ENCODE measurements around the gene TLR10. TPM values are rescaled to one million over a fixed set of nuclear protein-coding genes. Genes with fewer than 3 reads are reported as not detected.

The TLR10 gene
- total and polyA plus RNA-seq, 11 donors, result 0.18 to 0.24 TPM; not detected in 9

DNA sequence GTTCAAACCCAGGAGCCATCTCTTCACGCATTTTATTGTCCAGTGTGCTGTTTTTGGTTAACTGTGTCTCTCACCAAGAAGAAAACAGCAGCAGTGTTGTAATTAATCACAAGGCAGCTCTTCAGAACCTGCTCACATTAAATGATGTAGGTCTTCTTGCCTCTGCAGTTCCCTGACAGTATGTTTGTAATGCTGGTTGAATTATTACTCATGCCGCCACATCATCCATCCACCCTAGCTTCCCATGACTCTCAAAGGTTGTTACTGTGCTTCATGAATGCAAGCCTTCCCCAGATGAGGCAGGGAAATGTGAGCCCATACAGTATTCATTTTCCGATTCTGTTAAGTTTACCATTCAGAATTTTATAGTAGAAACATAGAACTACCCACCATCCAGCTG lies 17.4 kb downstream of the TLR10 start:
- H3K4me1 ChIP-seq, result peaks cover 0 to 39% (median 0%) of the 10 kb centered on the region in 12 donors
- DNase-seq, result no peak
- H3K36me3 ChIP-seq, result no peaks in the 10 kb centered on the region
- ATAC-seq, result no peak
- intact Hi-C loops (cut with DNase I), result loop anchor here in 1 of 10 donors (10.0 kb wide), 2 partner anchors 79 to 369 kb away; no protein-coding TSS in a partner anchor
- H3K4me3 ChIP-seq, result no peak overlapping the region
- H3K27me3 ChIP-seq, result no peaks in the 10 kb centered on the region
- TF ChIP-seq, protein P1, sequence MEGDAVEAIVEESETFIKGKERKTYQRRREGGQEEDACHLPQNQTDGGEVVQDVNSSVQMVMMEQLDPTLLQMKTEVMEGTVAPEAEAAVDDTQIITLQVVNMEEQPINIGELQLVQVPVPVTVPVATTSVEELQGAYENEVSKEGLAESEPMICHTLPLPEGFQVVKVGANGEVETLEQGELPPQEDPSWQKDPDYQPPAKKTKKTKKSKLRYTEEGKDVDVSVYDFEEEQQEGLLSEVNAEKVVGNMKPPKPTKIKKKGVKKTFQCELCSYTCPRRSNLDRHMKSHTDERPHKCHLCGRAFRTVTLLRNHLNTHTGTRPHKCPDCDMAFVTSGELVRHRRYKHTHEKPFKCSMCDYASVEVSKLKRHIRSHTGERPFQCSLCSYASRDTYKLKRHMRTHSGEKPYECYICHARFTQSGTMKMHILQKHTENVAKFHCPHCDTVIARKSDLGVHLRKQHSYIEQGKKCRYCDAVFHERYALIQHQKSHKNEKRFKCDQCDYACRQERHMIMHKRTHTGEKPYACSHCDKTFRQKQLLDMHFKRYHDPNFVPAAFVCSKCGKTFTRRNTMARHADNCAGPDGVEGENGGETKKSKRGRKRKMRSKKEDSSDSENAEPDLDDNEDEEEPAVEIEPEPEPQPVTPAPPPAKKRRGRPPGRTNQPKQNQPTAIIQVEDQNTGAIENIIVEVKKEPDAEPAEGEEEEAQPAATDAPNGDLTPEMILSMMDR (IDR thresholded peaks at IDR 0.05), result no peak
- no peak for TF ChIP-seq POLR2A (IDR thresholded peaks at IDR 0.05)
- H3K27ac ChIP-seq, result no peak overlapping the region
- 93 to 97% (median 96%) methylated on average over 3 of the region's 3 CpGs for WGBS, 4 donors
- no peaks in the 10 kb centered on the region for H3K9me3 ChIP-seq

DNA sequence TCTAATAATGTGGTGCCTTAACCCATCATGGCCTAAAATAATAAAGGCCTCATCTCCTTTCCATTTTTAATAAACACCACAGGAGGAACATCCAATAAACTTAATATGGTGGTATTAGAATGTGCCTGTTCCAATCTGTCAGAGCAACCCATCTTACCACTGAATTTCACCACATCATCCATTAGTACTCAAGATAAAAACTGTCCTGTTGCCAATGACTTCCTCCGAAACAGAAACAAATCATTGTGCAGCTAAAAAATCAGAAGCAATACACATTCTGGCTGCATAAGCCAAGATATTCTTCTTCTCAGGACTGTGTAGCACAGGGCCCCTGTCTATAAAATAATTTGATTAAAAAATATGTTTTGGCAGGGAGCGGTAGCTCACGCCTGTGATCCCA lies 18.5 kb downstream of the TLR10 start:
- ATAC-seq (no peak), DNase-seq (no peak)
- Histone ChIP-seq H3K4me3 (no peak overlapping the region), H3K9me3 (no peaks in the 10 kb centered on the region), H3K27ac (no peak overlapping the region), H3K36me3 (no peaks in the 10 kb centered on the region), H3K4me1 (peaks cover 0 to 34% (median 0%) of the 10 kb centered on the region in 12 donors), H3K27me3 (no peaks in the 10 kb centered on the region)
- WGBS, 4 donors, result 76 to 94% (median 89%) methylated on average over 3 of the region's 3 CpGs
- TF ChIP-seq POLR2A (IDR thresholded peaks at IDR 0.05), result no peak
- TF ChIP-seq, protein P1 (IDR thresholded peaks at IDR 0.05), result no peak
- intact Hi-C loops (cut with DNase I), result loop anchor here in 5 of 10 donors (5.0 to 10.0 kb wide), 5 partner anchors 38 to 371 kb away; partner anchors contain the start of genes TLR6 (in 2 of the 5) and TLR1 (in 1 of the 5)

DNA sequence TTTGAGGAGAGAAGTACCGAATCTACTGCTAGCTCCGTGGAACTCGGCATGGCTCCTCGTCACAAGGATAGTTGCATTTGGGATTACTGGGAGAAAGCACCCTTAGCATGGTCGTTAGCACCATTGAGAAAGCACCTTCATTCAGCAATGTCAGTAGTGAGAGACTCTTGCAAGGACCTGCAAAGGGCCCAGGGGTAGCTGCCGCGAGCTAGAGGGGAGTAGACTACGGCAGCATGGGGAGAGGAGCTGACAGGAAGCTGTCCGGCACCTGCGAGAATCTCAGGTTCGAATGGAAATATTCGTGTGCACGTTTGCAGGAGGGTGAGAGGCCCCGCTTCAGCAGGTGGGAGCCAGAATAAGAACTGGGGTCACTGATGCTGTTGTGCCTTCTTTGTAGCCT lies 20.2 kb downstream of the TLR10 start:
- WGBS, 4 donors, result 82 to 90% (median 87%) methylated on average over 14 of the region's 14 CpGs
- DNase-seq (no peak), ATAC-seq (no peak)
- Histone ChIP-seq H3K36me3 (no peaks in the 10 kb centered on the region), H3K27ac (peak overlapping the region in 1 of 12 donors; percentile 82), H3K9me3 (no peaks in the 10 kb centered on the region), H3K4me3 (no peak overlapping the region), H3K27me3 (no peaks in the 10 kb centered on the region), H3K4me1 (peaks cover 0 to 35% (median 0%) of the 10 kb centered on the region in 12 donors)
- TF ChIP-seq POLR2A (IDR thresholded peaks at IDR 0.05), result no peak
- TF ChIP-seq, protein P1 (IDR thresholded peaks at IDR 0.05), result no peak
- intact Hi-C loops (cut with DNase I), result loop anchor here in 5 of 10 donors (5.0 to 10.0 kb wide), 5 partner anchors 40 to 372 kb away; partner anchors contain the start of genes TLR6 (in 2 of the 5) and TLR1 (in 1 of the 5)

DNA sequence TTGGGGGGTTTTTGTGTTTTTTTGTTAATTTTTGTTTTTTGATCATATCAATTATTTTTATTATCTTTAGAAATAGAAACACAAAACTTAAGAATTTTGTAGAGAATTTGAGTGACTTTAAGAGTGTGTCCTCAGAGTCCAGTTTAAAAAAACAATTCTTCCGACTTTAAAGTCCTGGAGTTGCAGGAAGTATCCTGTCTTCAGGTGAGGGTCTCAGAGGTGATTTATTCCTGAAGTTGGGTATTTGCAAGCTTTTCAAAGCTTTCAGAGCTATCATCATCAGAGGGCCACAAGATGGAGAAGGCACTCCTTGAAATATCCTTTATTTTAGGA lies 23.0 kb downstream of the TLR10 start:
- Histone ChIP-seq H3K4me3 (no peak overlapping the region), H3K4me1 (peaks cover 0 to 44% (median 0%) of the 10 kb centered on the region in 12 donors), H3K27me3 (no peaks in the 10 kb centered on the region), H3K27ac (no peak overlapping the region), H3K36me3 (no peaks in the 10 kb centered on the region), H3K9me3 (no peaks in the 10 kb centered on the region)
- intact Hi-C loops (cut with DNase I), result loop anchor here (1.0 to 10.0 kb wide), 12 partner anchors 23 to 378 kb away; partner anchors contain the start of genes TLR6 (in 8 of the 10), TLR10 (in 3 of the 10), FAM114A1 (in 1 of the 10) and TLR1 (in 1 of the 10)
- ATAC-seq, result no peak
- DNase-seq, result no peak
- TF ChIP-seq, protein P1 (IDR thresholded peaks at IDR 0.05), result peak in 2 of 12 donors; percentile 0 to 6
- TF ChIP-seq POLR2A (IDR thresholded peaks at IDR 0.05), result no peak
- 79 to 89% (median 86%) methylated on average over 1 of the region's 1 CpG for WGBS, 4 donors

Measured in heart left ventricle (tissue), 16 donors.